Measurements from ENCODE around the gene ARV1.
A peak's percentile ranks its signal among the peaks of the same experiment; 100 is the strongest.

Gene ARV1

DNA sequence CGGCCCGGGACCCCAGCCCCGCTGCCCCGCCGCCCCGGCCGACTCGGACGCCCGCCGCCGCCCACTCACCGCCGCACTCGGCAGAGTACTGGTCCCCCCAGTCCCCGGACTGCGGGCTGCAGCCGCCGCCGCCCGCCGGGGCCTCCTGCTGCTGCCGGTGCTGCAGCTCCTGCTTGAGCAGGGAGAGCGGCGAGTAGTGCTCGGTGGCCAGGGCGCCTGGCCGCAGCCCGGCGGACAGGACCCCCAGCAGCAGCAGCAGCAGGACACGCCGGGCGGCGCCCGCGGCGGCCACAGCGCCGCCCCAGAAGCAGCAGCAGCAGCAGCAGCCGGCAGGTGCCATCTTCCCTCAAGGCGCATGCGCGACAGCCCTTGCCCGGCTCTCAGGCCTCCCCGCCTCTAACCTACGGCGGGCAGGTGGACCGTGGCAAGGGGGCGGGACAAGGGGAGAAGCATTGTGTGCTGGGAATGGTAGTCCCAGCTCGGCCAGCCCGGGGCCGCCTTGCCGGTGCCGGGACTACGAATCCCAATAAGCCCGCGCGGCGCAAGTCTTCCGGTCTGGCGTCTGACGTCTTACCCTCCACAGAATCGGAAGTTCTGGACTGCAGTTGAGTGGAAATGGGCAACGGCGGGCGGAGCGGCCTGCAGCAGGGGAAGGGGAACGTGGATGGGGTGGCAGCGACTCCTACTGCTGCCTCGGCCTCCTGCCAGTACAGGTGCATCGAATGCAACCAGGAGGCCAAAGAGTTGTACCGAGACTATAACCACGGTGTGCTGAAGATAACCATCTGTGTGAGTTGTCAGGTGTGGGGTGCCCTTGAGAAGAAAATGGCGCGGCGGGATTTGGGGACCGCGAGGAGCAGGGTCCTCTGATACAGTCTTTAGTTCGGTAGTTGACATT, at the start of gene ARV1, which contains the start of gene TTC13:
Gene ARV1 (plus strand): TSS at position 604 of the 898 bp plus-strand sequence. CDS start 12 bp downstream, at position 616.
Gene TTC13 (minus strand): TSS at position 371 of the 898 bp plus-strand sequence. CDS start 31 bp downstream, at position 340.
- H3K36me3 Mint-ChIP-seq (ENCODE audit: low read depth): no peaks in the 10 kb centered on the region
- TF ChIP-seq, protein P1, sequence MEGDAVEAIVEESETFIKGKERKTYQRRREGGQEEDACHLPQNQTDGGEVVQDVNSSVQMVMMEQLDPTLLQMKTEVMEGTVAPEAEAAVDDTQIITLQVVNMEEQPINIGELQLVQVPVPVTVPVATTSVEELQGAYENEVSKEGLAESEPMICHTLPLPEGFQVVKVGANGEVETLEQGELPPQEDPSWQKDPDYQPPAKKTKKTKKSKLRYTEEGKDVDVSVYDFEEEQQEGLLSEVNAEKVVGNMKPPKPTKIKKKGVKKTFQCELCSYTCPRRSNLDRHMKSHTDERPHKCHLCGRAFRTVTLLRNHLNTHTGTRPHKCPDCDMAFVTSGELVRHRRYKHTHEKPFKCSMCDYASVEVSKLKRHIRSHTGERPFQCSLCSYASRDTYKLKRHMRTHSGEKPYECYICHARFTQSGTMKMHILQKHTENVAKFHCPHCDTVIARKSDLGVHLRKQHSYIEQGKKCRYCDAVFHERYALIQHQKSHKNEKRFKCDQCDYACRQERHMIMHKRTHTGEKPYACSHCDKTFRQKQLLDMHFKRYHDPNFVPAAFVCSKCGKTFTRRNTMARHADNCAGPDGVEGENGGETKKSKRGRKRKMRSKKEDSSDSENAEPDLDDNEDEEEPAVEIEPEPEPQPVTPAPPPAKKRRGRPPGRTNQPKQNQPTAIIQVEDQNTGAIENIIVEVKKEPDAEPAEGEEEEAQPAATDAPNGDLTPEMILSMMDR (IDR thresholded peaks at IDR 0.05; ENCODE audit: unreplicated experiment in 3 of 3): peak in 2 of 3 experiments; percentile 18 to 50
- H3K27ac Mint-ChIP-seq: peak within 1 kb of the TSS; percentile 82 to 88 (median 87)
- H3K4me1 Mint-ChIP-seq: peaks cover 33% of the 10 kb centered on the region
- no peaks in the 10 kb centered on the region for H3K9me3 Mint-ChIP-seq
- H3K27me3 Mint-ChIP-seq (ENCODE audit: low read depth): no peaks in the 10 kb centered on the region
- H3K4me3 Mint-ChIP-seq: peak within 1 kb of the TSS; percentile 88 to 96 (median 95)

DNA sequence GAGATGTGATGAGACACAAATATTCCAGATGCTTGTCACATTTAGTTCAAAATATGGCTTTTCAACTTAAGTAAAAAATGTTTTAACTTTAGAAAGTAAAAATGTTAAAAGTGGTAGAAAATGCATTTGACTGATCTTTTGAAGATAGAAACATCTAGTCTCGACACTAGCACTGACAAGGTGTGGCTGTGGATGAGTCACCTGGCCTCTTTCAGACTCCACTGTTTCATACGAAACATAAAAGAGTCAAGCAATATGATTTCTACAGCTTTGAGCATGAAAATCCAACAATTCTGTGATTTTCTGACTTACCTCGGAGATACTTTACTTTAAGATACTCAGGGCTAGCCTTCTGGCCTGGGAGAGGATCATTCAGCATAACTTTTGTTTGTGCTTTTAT, 47.9 kb upstream of the ARV1 start:
- H3K4me3 Mint-ChIP-seq: no peak overlapping the region
- peaks cover 40% of the 10 kb centered on the region for H3K36me3 Mint-ChIP-seq (ENCODE audit: low read depth)
- TF ChIP-seq, protein P1 (IDR thresholded peaks at IDR 0.05; ENCODE audit: unreplicated experiment in 3 of 3): no peak
- H3K4me1 Mint-ChIP-seq: no peaks in the 10 kb centered on the region
- H3K9me3 Mint-ChIP-seq: peaks cover 11% of the 10 kb centered on the region
- H3K27ac Mint-ChIP-seq: no peak overlapping the region
- no peaks in the 10 kb centered on the region for H3K27me3 Mint-ChIP-seq (ENCODE audit: low read depth)

DNA sequence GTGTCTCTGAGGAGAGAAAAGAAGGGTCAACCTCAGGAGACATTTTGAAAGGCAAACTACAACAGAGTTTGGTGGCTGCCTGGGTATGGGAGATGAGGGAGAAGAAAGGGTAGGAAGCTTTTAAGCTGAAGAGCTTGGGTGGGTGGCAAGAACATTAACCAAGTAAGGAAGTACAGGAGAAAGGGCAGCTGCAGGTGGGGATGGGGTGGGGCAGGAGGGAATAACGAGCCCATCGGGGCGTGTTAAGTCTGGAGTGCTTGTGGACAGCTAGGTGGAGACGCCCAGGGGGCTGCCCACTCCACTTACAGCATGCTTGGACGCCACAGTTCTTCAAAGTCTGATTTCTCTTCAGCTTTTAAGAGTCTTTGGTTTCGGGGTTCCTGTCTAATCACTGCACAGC, 43.0 kb upstream of the ARV1 start:
- Mint-ChIP-seq H3K27me3 (ENCODE audit: low read depth) (no peaks in the 10 kb centered on the region), H3K36me3 (ENCODE audit: low read depth) (peaks cover 14% of the 10 kb centered on the region)

DNA sequence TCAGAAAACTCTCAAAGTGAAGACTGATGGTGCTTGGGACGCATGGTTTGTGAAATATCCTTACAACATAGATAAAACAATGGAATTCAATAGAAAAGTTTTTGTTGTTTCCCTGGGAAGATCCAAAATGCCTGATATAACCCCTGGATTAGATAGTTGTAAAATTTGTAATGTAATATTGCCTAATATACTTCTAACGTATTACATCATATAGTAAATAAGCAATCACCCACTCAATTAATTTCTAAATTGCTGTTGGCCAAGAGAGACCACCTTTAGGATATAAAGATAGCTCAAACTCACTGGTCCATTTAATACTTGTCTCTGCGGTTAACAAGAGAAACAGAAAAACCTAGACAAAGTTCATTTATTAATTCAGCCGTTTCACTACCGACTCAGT, 42.4 kb upstream of the ARV1 start:
- Mint-ChIP-seq H3K36me3 (ENCODE audit: low read depth) (peaks cover 13% of the 10 kb centered on the region), H3K27ac (peak overlapping the region in 2 of 3 experiments; percentile 14 to 80), H3K4me3 (no peak overlapping the region), H3K9me3 (no peaks in the 10 kb centered on the region), H3K4me1 (peaks cover 21% of the 10 kb centered on the region), H3K27me3 (ENCODE audit: low read depth) (no peaks in the 10 kb centered on the region)
- TF ChIP-seq, protein P1 (IDR thresholded peaks at IDR 0.05; ENCODE audit: unreplicated experiment in 3 of 3): no peak

More for the DNA sequence above, 43.0 kb upstream of the ARV1 start:
- H3K9me3 Mint-ChIP-seq: no peaks in the 10 kb centered on the region
- H3K4me3 Mint-ChIP-seq: no peak overlapping the region
- peaks cover 21% of the 10 kb centered on the region for H3K4me1 Mint-ChIP-seq
- no peak overlapping the region for H3K27ac Mint-ChIP-seq
- TF ChIP-seq, protein P1 (IDR thresholded peaks at IDR 0.05; ENCODE audit: unreplicated experiment in 3 of 3): no peak

DNA sequence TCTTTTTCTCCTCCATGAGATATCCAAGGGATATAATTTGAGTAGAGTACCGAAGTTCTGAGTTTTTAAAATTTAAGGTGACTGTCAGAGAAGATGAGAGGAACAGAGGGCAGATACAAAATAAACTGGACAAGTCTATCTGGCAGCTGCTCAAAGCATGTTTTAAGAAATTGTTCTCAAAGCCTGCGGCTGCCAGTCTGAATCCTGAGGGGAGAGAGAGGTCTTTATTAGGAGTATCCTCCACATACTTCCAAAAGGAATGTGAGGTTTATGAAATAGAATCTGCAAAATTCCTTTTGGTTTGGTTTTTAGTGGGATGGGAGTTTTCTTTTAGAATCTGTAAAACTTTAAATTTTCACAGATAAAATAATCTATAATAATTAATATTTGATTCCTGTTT, 41.5 kb upstream of the ARV1 start:
- peak overlapping the region; percentile 25 to 80 (median 28) for H3K27ac Mint-ChIP-seq
- TF ChIP-seq, protein P1 (IDR thresholded peaks at IDR 0.05; ENCODE audit: unreplicated experiment in 3 of 3): no peak
- no peaks in the 10 kb centered on the region for H3K27me3 Mint-ChIP-seq (ENCODE audit: low read depth)
- H3K9me3 Mint-ChIP-seq: no peaks in the 10 kb centered on the region
- H3K36me3 Mint-ChIP-seq (ENCODE audit: low read depth): peaks cover 11% of the 10 kb centered on the region
- peaks cover 21% of the 10 kb centered on the region for H3K4me1 Mint-ChIP-seq
- no peak overlapping the region for H3K4me3 Mint-ChIP-seq
